ENCODE results near the gene TRPV4. TPM values are rescaled to one million over a fixed set of nuclear protein-coding genes. Genes with fewer than 3 reads are reported as not detected.

Gene TRPV4
- total and polyA plus RNA-seq, 2 experiments from 2014 or later: 0.66 to 1.1 TPM

- no peak for DNase-seq (ENCODE audit: low spot score)
- no peak overlapping the region for H3K27ac ChIP-seq (ENCODE audit: low read depth)
- no peaks in the 10 kb centered on the region for H3K79me2 ChIP-seq (replicated peaks; ENCODE audit: insufficient read depth)
- peak overlapping the region; percentile 43; the same call in 1 of the 2 replicates for H3K4me3 ChIP-seq
- H3K27me3 ChIP-seq (ENCODE audit: insufficient read depth): no peaks in the 10 kb centered on the region
- Mint-ChIP-seq H3K4me1 (peaks cover under 1% of the 10 kb centered on the region; the same call in 2 of the 3 replicates), H3K9me3 (no peaks in the 10 kb centered on the region), H3K36me3 (ENCODE audit: low read depth) (no peaks in the 10 kb centered on the region), H3K4me3 (peak overlapping the region; percentile 44), H3K27me3 (ENCODE audit: insufficient read depth, low read depth, poor library complexity) (peaks cover 20% of the 10 kb centered on the region), H3K27ac (no peak overlapping the region)
- H3K4me1 ChIP-seq (ENCODE audit: insufficient read depth): no peaks in the 10 kb centered on the region
- no peaks in the 10 kb centered on the region; the same call in 1 of the 2 replicates for H3F3A ChIP-seq (replicated peaks; ENCODE audit: low read depth)
- no peaks in the 10 kb centered on the region for H4K20me1 ChIP-seq (replicated peaks; ENCODE audit: insufficient read depth)
- peak overlapping the region; percentile 94; the same call in 1 of the 2 replicates for H2AFZ ChIP-seq
- TF ChIP-seq, protein P1, sequence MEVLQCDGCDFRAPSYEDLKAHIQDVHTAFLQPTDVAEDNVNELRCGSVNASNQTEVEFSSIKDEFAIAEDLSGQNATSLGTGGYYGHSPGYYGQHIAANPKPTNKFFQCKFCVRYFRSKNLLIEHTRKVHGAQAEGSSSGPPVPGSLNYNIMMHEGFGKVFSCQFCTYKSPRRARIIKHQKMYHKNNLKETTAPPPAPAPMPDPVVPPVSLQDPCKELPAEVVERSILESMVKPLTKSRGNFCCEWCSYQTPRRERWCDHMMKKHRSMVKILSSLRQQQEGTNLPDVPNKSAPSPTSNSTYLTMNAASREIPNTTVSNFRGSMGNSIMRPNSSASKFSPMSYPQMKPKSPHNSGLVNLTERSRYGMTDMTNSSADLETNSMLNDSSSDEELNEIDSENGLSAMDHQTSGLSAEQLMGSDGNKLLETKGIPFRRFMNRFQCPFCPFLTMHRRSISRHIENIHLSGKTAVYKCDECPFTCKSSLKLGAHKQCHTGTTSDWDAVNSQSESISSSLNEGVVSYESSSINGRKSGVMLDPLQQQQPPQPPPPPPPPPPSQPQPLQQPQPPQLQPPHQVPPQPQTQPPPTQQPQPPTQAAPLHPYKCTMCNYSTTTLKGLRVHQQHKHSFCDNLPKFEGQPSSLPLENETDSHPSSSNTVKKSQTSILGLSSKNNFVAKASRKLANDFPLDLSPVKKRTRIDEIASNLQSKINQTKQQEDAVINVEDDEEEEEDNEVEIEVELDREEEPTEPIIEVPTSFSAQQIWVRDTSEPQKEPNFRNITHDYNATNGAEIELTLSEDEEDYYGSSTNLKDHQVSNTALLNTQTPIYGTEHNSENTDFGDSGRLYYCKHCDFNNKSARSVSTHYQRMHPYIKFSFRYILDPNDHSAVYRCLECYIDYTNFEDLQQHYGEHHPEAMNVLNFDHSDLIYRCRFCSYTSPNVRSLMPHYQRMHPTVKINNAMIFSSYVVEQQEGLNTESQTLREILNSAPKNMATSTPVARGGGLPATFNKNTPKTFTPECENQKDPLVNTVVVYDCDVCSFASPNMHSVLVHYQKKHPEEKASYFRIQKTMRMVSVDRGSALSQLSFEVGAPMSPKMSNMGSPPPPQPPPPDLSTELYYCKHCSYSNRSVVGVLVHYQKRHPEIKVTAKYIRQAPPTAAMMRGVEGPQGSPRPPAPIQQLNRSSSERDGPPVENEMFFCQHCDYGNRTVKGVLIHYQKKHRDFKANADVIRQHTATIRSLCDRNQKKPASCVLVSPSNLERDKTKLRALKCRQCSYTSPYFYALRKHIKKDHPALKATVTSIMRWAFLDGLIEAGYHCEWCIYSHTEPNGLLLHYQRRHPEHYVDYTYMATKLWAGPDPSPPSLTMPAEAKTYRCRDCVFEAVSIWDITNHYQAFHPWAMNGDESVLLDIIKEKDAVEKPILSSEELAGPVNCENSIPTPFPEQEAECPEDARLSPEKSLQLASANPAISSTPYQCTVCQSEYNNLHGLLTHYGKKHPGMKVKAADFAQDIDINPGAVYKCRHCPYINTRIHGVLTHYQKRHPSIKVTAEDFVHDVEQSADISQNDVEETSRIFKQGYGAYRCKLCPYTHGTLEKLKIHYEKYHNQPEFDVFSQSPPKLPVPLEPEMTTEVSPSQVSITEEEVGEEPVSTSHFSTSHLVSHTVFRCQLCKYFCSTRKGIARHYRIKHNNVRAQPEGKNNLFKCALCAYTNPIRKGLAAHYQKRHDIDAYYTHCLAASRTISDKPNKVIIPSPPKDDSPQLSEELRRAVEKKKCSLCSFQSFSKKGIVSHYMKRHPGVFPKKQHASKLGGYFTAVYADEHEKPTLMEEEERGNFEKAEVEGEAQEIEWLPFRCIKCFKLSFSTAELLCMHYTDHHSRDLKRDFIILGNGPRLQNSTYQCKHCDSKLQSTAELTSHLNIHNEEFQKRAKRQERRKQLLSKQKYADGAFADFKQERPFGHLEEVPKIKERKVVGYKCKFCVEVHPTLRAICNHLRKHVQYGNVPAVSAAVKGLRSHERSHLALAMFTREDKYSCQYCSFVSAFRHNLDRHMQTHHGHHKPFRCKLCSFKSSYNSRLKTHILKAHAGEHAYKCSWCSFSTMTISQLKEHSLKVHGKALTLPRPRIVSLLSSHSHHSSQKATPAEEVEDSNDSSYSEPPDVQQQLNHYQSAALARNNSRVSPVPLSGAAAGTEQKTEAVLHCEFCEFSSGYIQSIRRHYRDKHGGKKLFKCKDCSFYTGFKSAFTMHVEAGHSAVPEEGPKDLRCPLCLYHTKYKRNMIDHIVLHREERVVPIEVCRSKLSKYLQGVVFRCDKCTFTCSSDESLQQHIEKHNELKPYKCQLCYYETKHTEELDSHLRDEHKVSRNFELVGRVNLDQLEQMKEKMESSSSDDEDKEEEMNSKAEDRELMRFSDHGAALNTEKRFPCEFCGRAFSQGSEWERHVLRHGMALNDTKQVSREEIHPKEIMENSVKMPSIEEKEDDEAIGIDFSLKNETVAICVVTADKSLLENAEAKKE (CRISPR knock-in tag; IDR thresholded peaks at IDR 0.05): no peak
- TF ChIP-seq EZH2 (IDR thresholded peaks at IDR 0.05; ENCODE audit: low read depth, unreplicated experiment) (no peak), ETS1 (IDR thresholded peaks at IDR 0.05) (no peak), NANOG (IDR thresholded peaks at IDR 0.05; ENCODE audit: borderline replicate concordance) (no peak), POLR2AphosphoS5 (IDR thresholded peaks at IDR 0.05; ENCODE audit: low read depth) (no peak), STAT1 (IDR thresholded peaks at IDR 0.05; ENCODE audit: unreplicated experiment) (no peak), CREB1 (CRISPR knock-in tag; IDR thresholded peaks at IDR 0.05; ENCODE audit: low read depth) (no peak), EZH2phosphoT487 (IDR thresholded peaks at IDR 0.05; ENCODE audit: unreplicated experiment) (no peak), ZNF331 (CRISPR knock-in tag; IDR thresholded peaks at IDR 0.05; ENCODE audit: low read depth) (no peak), CTCF (conservative IDR thresholded peaks at IDR 0.05; ENCODE audit: low read depth in 2 of 2) (no peak), ZNF114 (CRISPR knock-in tag; IDR thresholded peaks at IDR 0.05) (no peak), JUNB (IDR thresholded peaks at IDR 0.05; ENCODE audit: unreplicated experiment) (no peak)
- TF ChIP-seq, protein P2, sequence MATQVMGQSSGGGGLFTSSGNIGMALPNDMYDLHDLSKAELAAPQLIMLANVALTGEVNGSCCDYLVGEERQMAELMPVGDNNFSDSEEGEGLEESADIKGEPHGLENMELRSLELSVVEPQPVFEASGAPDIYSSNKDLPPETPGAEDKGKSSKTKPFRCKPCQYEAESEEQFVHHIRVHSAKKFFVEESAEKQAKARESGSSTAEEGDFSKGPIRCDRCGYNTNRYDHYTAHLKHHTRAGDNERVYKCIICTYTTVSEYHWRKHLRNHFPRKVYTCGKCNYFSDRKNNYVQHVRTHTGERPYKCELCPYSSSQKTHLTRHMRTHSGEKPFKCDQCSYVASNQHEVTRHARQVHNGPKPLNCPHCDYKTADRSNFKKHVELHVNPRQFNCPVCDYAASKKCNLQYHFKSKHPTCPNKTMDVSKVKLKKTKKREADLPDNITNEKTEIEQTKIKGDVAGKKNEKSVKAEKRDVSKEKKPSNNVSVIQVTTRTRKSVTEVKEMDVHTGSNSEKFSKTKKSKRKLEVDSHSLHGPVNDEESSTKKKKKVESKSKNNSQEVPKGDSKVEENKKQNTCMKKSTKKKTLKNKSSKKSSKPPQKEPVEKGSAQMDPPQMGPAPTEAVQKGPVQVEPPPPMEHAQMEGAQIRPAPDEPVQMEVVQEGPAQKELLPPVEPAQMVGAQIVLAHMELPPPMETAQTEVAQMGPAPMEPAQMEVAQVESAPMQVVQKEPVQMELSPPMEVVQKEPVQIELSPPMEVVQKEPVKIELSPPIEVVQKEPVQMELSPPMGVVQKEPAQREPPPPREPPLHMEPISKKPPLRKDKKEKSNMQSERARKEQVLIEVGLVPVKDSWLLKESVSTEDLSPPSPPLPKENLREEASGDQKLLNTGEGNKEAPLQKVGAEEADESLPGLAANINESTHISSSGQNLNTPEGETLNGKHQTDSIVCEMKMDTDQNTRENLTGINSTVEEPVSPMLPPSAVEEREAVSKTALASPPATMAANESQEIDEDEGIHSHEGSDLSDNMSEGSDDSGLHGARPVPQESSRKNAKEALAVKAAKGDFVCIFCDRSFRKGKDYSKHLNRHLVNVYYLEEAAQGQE (IDR thresholded peaks at IDR 0.05; ENCODE audit: unreplicated experiment): no peak
- no peak for ATAC-seq
- H3K36me3 ChIP-seq (ENCODE audit: insufficient read depth): no peaks in the 10 kb centered on the region
- H3K4me2 ChIP-seq: peak overlapping the region; percentile 69; the same call in 1 of the 2 replicates
- H3K9me2 ChIP-seq (ENCODE audit: insufficient read depth): no peaks in the 10 kb centered on the region
These were observed 12.6 kb upstream of the TRPV4 start for GRCh38 chr12:109845824-109846205.

All from GM23338 (cell line).